ENCODE measurements around the gene HOXC5. TPM values are rescaled to one million over a fixed set of nuclear protein-coding genes. Genes with fewer than 3 reads are reported as not detected.
A peak's percentile ranks its signal among the peaks of the same experiment; 100 is the strongest.

The HOXC5 gene
- polyA plus RNA-seq, 1 donor: 1.8 TPM

- 68% methylated on average over 6 of the region's 7 CpGs for WGBS (ENCODE audit: insufficient coverage, low lambda C conversion rate)
- peaks cover 57% of the 10 kb centered on the region for H3K4me1 ChIP-seq (ENCODE audit: control insufficient read depth, insufficient read depth, low read length)
- H3K36me3 ChIP-seq (ENCODE audit: control insufficient read depth, insufficient read depth, low read length): peaks cover 10% of the 10 kb centered on the region
- peak overlapping the region; percentile 44 for H3K4me3 ChIP-seq (ENCODE audit: low read length)
- no peak for DNase-seq
- H3K27ac ChIP-seq (ENCODE audit: low read length): peak overlapping the region; percentile 72
- H3K27me3 ChIP-seq (ENCODE audit: control insufficient read depth, insufficient read depth, low read length): peaks cover 66% of the 10 kb centered on the region
- H3K9me3 ChIP-seq (ENCODE audit: control insufficient read depth, low read depth, low read length): peaks cover 20% of the 10 kb centered on the region
Measured at GRCh38 chr12:54030442-54030801, 2.4 kb upstream of the HOXC5 start.

GRCh38 chr12:54030889-54031471 lies 1.9 kb upstream of the HOXC5 start:
- 80% methylated on average over 1 of the region's 46 CpGs for WGBS (ENCODE audit: insufficient coverage, low lambda C conversion rate)
- Histone ChIP-seq H3K27ac (ENCODE audit: low read length) (peak overlapping the region; percentile 72), H3K27me3 (ENCODE audit: control insufficient read depth, insufficient read depth, low read length) (peaks cover 67% of the 10 kb centered on the region), H3K4me3 (ENCODE audit: low read length) (peak overlapping the region; percentile 17), H3K36me3 (ENCODE audit: control insufficient read depth, insufficient read depth, low read length) (peaks cover 10% of the 10 kb centered on the region), H3K9me3 (ENCODE audit: control insufficient read depth, low read depth, low read length) (peaks cover 20% of the 10 kb centered on the region), H3K4me1 (ENCODE audit: control insufficient read depth, insufficient read depth, low read length) (peaks cover 52% of the 10 kb centered on the region)
- no peak for DNase-seq

GRCh38 chr12:54031480-54031879 lies 1.4 kb upstream of the HOXC5 start:
- Histone ChIP-seq H3K36me3 (ENCODE audit: control insufficient read depth, insufficient read depth, low read length) (peaks cover 10% of the 10 kb centered on the region), H3K9me3 (ENCODE audit: control insufficient read depth, low read depth, low read length) (peaks cover 20% of the 10 kb centered on the region), H3K4me3 (ENCODE audit: low read length) (no peak overlapping the region), H3K27ac (ENCODE audit: low read length) (peak overlapping the region; percentile 72), H3K27me3 (ENCODE audit: control insufficient read depth, insufficient read depth, low read length) (peaks cover 66% of the 10 kb centered on the region), H3K4me1 (ENCODE audit: control insufficient read depth, insufficient read depth, low read length) (peaks cover 47% of the 10 kb centered on the region)
- DNase-seq: no peak
- no CpG with 5 or more reads among the region's 16 CpGs for WGBS (ENCODE audit: insufficient coverage, low lambda C conversion rate)

GRCh38 chr12:54032086-54032619 lies 697 bp upstream of the HOXC5 start:
- Histone ChIP-seq H3K4me3 (ENCODE audit: low read length) (no peak overlapping the region), H3K4me1 (ENCODE audit: control insufficient read depth, insufficient read depth, low read length) (peaks cover 45% of the 10 kb centered on the region), H3K27me3 (ENCODE audit: control insufficient read depth, insufficient read depth, low read length) (peaks cover 71% of the 10 kb centered on the region), H3K27ac (ENCODE audit: low read length) (peak overlapping the region; percentile 72), H3K36me3 (ENCODE audit: control insufficient read depth, insufficient read depth, low read length) (peaks cover 10% of the 10 kb centered on the region), H3K9me3 (ENCODE audit: control insufficient read depth, low read depth, low read length) (peaks cover 20% of the 10 kb centered on the region)
- no peak for DNase-seq
- no CpG with 5 or more reads among the region's 6 CpGs for WGBS (ENCODE audit: insufficient coverage, low lambda C conversion rate)

GRCh38 chr12:54033106-54033979 lies 493 bp downstream of the HOXC5 start:
- H3K9me3 ChIP-seq (ENCODE audit: control insufficient read depth, low read depth, low read length): peaks cover 20% of the 10 kb centered on the region
- H3K4me1 ChIP-seq (ENCODE audit: control insufficient read depth, insufficient read depth, low read length): peaks cover 41% of the 10 kb centered on the region
- peak in 1 of 2 donors; percentile 71 for DNase-seq
- H3K36me3 ChIP-seq (ENCODE audit: control insufficient read depth, insufficient read depth, low read length): peaks cover 10% of the 10 kb centered on the region
- peaks cover 74% of the 10 kb centered on the region for H3K27me3 ChIP-seq (ENCODE audit: control insufficient read depth, insufficient read depth, low read length)
- H3K4me3 ChIP-seq (ENCODE audit: low read length): peak overlapping the region; percentile 41
- H3K27ac ChIP-seq (ENCODE audit: low read length): peak overlapping the region; percentile 69
- WGBS (ENCODE audit: insufficient coverage, low lambda C conversion rate): 1% methylated on average over 7 of the region's 61 CpGs

GRCh38 chr12:54033980-54034784 lies 1.3 kb downstream of the HOXC5 start:
- 60% methylated on average over 2 of the region's 57 CpGs for WGBS (ENCODE audit: insufficient coverage, low lambda C conversion rate)
- Histone ChIP-seq H3K27me3 (ENCODE audit: control insufficient read depth, insufficient read depth, low read length) (peaks cover 83% of the 10 kb centered on the region), H3K4me1 (ENCODE audit: control insufficient read depth, insufficient read depth, low read length) (peaks cover 37% of the 10 kb centered on the region), H3K9me3 (ENCODE audit: control insufficient read depth, low read depth, low read length) (peaks cover 20% of the 10 kb centered on the region), H3K36me3 (ENCODE audit: control insufficient read depth, insufficient read depth, low read length) (peaks cover 10% of the 10 kb centered on the region), H3K4me3 (ENCODE audit: low read length) (peak overlapping the region; percentile 41), H3K27ac (ENCODE audit: low read length) (peak overlapping the region; percentile 69)
- no peak for DNase-seq

- Histone ChIP-seq H3K27me3 (ENCODE audit: control insufficient read depth, insufficient read depth, low read length) (peaks cover 84% of the 10 kb centered on the region), H3K27ac (ENCODE audit: low read length) (no peak overlapping the region), H3K9me3 (ENCODE audit: control insufficient read depth, low read depth, low read length) (peaks cover 16% of the 10 kb centered on the region), H3K36me3 (ENCODE audit: control insufficient read depth, insufficient read depth, low read length) (peaks cover 8% of the 10 kb centered on the region), H3K4me1 (ENCODE audit: control insufficient read depth, insufficient read depth, low read length) (peaks cover 37% of the 10 kb centered on the region), H3K4me3 (ENCODE audit: low read length) (peak overlapping the region; percentile 41)
- DNase-seq: no peak
- no CpG with 5 or more reads among the region's 22 CpGs for WGBS (ENCODE audit: insufficient coverage, low lambda C conversion rate)
Measured at GRCh38 chr12:54034785-54035310, 2.0 kb downstream of the HOXC5 start.

- no CpG with 5 or more reads among the region's 6 CpGs for WGBS (ENCODE audit: insufficient coverage, low lambda C conversion rate)
- H3K27ac ChIP-seq (ENCODE audit: low read length): no peak overlapping the region
- H3K4me3 ChIP-seq (ENCODE audit: low read length): no peak overlapping the region
- no peak for DNase-seq
- H3K9me3 ChIP-seq (ENCODE audit: control insufficient read depth, low read depth, low read length): peaks cover 13% of the 10 kb centered on the region
- peaks cover 6% of the 10 kb centered on the region for H3K36me3 ChIP-seq (ENCODE audit: control insufficient read depth, insufficient read depth, low read length)
- H3K27me3 ChIP-seq (ENCODE audit: control insufficient read depth, insufficient read depth, low read length): peaks cover 89% of the 10 kb centered on the region
- peaks cover 37% of the 10 kb centered on the region for H3K4me1 ChIP-seq (ENCODE audit: control insufficient read depth, insufficient read depth, low read length)
Measured at GRCh38 chr12:54035568-54036264, 2.9 kb downstream of the HOXC5 start.

- Histone ChIP-seq H3K27ac (ENCODE audit: low read length) (no peak overlapping the region), H3K4me3 (ENCODE audit: low read length) (no peak overlapping the region), H3K4me1 (ENCODE audit: control insufficient read depth, insufficient read depth, low read length) (peaks cover 37% of the 10 kb centered on the region), H3K36me3 (ENCODE audit: control insufficient read depth, insufficient read depth, low read length) (no peaks in the 10 kb centered on the region), H3K27me3 (ENCODE audit: control insufficient read depth, insufficient read depth, low read length) (peaks cover 85% of the 10 kb centered on the region), H3K9me3 (ENCODE audit: control insufficient read depth, low read depth, low read length) (peaks cover 8% of the 10 kb centered on the region)
- WGBS (ENCODE audit: insufficient coverage, low lambda C conversion rate): no CpG with 5 or more reads among the region's 14 CpGs
- no peak for DNase-seq
Measured at GRCh38 chr12:54036620-54037359, 3.9 kb downstream of the HOXC5 start.

Data from large intestine (tissue), 3 donors.